Measurements from ENCODE around the gene EXOC3. TPM values are rescaled to one million over a fixed set of nuclear protein-coding genes. Genes with fewer than 3 reads are reported as not detected.

Gene EXOC3
- total RNA-seq, 1 donor from 2014 or later = 46.2 TPM

DNA sequence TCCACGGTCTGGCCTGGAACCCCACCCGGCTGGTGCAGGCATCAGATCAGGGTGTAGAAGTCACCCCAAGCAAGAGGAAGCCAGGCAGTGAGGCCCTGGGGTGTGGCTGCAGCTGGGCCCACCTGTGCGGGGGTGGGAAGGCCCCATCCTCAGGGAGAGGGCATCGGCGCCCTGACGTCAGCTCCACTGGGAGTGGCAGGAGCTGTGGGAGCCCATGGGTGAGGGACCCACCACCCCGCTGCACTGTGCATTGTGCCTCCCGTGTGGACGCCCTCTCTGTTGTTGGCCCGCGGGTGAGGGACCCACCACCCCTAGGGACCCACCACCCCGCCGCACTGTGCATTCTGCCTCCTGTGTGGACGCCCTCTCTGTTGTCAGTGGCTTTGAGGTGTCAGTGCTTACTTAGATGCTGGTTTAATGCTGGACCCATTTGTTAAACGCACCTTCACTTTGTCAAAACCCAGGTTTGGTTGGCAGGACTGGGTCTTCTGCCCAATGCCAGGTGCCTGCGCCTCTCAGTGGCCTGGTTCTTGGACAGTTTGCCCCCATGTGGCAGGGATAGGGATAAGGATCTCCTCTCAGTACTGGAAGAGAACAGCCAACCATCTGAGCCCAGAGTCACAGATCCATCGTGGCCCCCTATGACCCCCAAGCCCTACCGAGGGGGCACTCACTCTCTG is 6.9 kb upstream of the EXOC3 start:
- H3K36me3 ChIP-seq = no peaks in the 10 kb centered on the region
- DNase-seq = no peak
- intact Hi-C loops (cut with micrococcal nuclease) = no loop called here
- TF ChIP-seq, protein P1, sequence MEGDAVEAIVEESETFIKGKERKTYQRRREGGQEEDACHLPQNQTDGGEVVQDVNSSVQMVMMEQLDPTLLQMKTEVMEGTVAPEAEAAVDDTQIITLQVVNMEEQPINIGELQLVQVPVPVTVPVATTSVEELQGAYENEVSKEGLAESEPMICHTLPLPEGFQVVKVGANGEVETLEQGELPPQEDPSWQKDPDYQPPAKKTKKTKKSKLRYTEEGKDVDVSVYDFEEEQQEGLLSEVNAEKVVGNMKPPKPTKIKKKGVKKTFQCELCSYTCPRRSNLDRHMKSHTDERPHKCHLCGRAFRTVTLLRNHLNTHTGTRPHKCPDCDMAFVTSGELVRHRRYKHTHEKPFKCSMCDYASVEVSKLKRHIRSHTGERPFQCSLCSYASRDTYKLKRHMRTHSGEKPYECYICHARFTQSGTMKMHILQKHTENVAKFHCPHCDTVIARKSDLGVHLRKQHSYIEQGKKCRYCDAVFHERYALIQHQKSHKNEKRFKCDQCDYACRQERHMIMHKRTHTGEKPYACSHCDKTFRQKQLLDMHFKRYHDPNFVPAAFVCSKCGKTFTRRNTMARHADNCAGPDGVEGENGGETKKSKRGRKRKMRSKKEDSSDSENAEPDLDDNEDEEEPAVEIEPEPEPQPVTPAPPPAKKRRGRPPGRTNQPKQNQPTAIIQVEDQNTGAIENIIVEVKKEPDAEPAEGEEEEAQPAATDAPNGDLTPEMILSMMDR (IDR thresholded peaks at IDR 0.05; ENCODE audit: borderline replicate concordance) = no peak
- H3K9me3 ChIP-seq (replicated peaks) = no peaks in the 10 kb centered on the region
- no peak overlapping the region for H3K4me3 ChIP-seq
- H3K27me3 ChIP-seq (ENCODE audit: low read depth) = no peaks in the 10 kb centered on the region
- H3K4me1 ChIP-seq = no peaks in the 10 kb centered on the region
- H3K27ac ChIP-seq (replicated peaks) = no peak overlapping the region

DNA sequence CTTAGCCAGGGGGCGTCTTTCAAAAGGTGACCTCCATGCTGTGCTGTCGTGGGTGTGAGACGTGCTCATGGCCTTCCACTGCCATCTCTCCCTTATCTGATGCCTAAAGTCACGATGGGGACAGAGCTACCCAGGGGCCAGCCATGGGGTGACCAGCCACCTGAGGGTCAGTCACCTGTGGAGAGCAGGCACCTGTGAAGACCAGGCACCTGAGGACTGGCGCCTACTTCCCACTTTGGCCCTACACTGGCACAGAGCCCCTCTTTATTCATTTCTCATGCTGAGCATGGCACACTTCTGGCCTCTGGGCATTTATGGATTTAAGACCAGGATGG is 6.4 kb upstream of the EXOC3 start:
- TF ChIP-seq, protein P1 (IDR thresholded peaks at IDR 0.05; ENCODE audit: borderline replicate concordance) = no peak
- no peak for DNase-seq
- Histone ChIP-seq H3K27me3 (ENCODE audit: low read depth) (no peaks in the 10 kb centered on the region), H3K36me3 (no peaks in the 10 kb centered on the region), H3K27ac (replicated peaks) (no peak overlapping the region), H3K4me1 (no peaks in the 10 kb centered on the region), H3K4me3 (no peak overlapping the region), H3K9me3 (replicated peaks) (no peaks in the 10 kb centered on the region)
- intact Hi-C loops (cut with micrococcal nuclease) = no loop called here

DNA sequence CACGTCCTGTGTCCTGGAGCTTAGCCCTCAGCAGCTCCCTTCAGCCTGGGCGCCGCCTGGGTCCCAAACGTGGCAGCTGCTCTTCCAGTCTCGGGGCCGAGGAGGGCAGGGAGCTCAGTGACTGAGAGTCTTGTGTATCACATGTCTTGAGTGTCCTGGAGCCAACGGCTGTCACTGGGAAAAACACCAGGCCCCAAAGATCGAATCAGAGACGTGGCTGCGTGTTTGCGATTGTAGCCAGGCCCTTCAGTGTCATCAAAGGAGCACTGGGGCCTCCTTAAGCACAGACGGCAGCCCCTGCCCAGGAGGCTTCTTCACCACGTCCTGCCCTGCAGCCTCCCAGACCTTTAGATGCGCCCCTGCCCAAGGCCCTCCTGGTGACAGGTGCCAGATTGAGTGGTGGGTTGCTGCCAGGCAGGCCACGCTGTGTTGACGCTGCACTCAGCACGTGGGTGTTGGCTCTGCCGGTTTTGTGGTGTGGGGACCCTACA is 5.7 kb upstream of the EXOC3 start:
- Histone ChIP-seq H3K9me3 (replicated peaks) (no peaks in the 10 kb centered on the region), H3K4me1 (peaks cover 5% of the 10 kb centered on the region), H3K27me3 (ENCODE audit: low read depth) (no peaks in the 10 kb centered on the region), H3K4me3 (no peak overlapping the region), H3K36me3 (no peaks in the 10 kb centered on the region), H3K27ac (replicated peaks) (no peak overlapping the region)
- intact Hi-C loops (cut with micrococcal nuclease) = no loop called here
- no peak for DNase-seq
- TF ChIP-seq, protein P1 (IDR thresholded peaks at IDR 0.05; ENCODE audit: borderline replicate concordance) = no peak

DNA sequence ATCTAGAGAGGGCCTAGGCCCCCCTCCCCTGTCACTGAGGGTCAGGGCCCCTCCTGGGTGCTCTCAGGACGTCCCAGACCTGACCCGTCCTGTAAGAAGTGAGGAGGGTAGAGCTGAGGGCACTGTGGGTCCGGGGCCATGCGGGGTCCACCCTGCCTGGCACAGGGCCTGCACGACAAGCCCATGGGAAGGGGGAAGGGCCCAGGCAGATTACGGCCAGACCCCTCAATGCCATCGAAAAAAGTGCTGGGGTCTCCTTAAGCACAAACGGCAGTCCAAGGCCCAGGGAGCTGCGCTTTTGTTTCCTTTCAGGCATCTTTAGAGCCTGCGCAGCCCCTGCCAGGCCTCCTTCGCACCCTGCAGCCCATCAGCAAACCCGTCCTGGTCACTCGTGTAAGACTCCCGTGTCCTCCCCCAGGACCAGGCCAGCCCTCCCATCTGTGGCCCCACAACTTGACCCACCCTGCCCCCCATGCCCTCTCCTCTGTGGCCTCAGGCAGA is 4.4 kb upstream of the EXOC3 start:
- H3K4me1 ChIP-seq = peaks cover 16% of the 10 kb centered on the region
- intact Hi-C loops (cut with micrococcal nuclease) = no loop called here
- H3K9me3 ChIP-seq (replicated peaks) = no peaks in the 10 kb centered on the region
- no peaks in the 10 kb centered on the region for H3K36me3 ChIP-seq
- H3K4me3 ChIP-seq = no peak overlapping the region
- H3K27me3 ChIP-seq (ENCODE audit: low read depth) = no peaks in the 10 kb centered on the region
- DNase-seq = no peak
- TF ChIP-seq, protein P1 (IDR thresholded peaks at IDR 0.05; ENCODE audit: borderline replicate concordance) = no peak
- H3K27ac ChIP-seq (replicated peaks) = no peak overlapping the region

DNA sequence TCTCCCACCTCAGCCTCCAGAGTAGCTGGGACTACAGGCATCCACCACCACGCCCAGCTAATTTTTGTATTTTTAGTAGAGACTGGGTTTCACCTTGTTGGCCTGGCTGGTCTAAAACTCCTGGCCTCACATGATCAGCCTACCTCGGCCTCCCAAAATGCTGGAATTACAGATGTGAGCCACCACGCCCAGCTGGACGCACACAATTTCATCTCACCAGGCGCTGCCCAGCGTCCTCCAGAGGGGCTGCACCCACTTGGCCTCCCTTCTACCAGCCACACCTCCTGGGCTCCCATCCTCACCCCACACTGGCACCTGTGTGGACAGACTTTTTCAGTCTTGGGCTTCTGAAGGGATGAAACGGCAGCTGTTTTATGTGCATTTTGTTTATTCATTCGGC is 3.8 kb upstream of the EXOC3 start:
- Histone ChIP-seq H3K36me3 (no peaks in the 10 kb centered on the region), H3K27ac (replicated peaks) (no peak overlapping the region), H3K4me3 (no peak overlapping the region), H3K9me3 (replicated peaks) (no peaks in the 10 kb centered on the region), H3K4me1 (peaks cover 22% of the 10 kb centered on the region), H3K27me3 (ENCODE audit: low read depth) (no peaks in the 10 kb centered on the region)
- DNase-seq = no peak
- intact Hi-C loops (cut with micrococcal nuclease) = no loop called here
- TF ChIP-seq, protein P1 (IDR thresholded peaks at IDR 0.05; ENCODE audit: borderline replicate concordance) = no peak
